ENCODE results near the gene WIF1. TPM values are rescaled to one million over a fixed set of nuclear protein-coding genes. Genes with fewer than 3 reads are reported as not detected.

Gene WIF1
- total RNA-seq, 2 donors from 2014 or later: not detected

Other genes with a start within 250 kb of the WIF1 start
- 10 to 100 TPM; 52.2 to 62.1 TPM for gene LEMD3, start 48.3 kb upstream of the WIF1 start, total RNA-seq
- gene MSRB3, start 157.4 kb upstream of the WIF1 start, total RNA-seq: 1 to 10 TPM in 1 of 2 donors, under 1 TPM in 1; 0.22 to 5.9 TPM

Data from T-helper 17 cell (primary cell).